Stimulated activated CD4-positive, alpha-beta T cell treated with anti-CD3 and anti-CD28 coated beads, Interleukin-15, amount 100 ng/mL, for 1 hour (primary cell): ENCODE data around the gene SENP7.
A peak's percentile ranks its signal among the peaks of the same experiment; 100 is the strongest.
"Not testable (repeated sequence)": the region's sequence is repeated elsewhere in the genome, so short reads cannot be mapped to it uniquely, and the experiment has no call there.

Source experiments
- DNase-seq, 2 donors: peaks; one replicate each; pipeline ENCODE4 v3.0.0-alpha.2; 2020; ENCODE audit warnings: low read depth in 1 of 2, low spot score in 1 of 2

Gene SENP7

GRCh38 chr3:101512646-101513418 lies at the start of gene SENP7:
TSS of gene SENP7 (minus strand) at chr3:101513212. CDS start at chr3:101513130, 82 bp downstream.
- DNase-seq: peak; percentile 56 to 57

DNA sequence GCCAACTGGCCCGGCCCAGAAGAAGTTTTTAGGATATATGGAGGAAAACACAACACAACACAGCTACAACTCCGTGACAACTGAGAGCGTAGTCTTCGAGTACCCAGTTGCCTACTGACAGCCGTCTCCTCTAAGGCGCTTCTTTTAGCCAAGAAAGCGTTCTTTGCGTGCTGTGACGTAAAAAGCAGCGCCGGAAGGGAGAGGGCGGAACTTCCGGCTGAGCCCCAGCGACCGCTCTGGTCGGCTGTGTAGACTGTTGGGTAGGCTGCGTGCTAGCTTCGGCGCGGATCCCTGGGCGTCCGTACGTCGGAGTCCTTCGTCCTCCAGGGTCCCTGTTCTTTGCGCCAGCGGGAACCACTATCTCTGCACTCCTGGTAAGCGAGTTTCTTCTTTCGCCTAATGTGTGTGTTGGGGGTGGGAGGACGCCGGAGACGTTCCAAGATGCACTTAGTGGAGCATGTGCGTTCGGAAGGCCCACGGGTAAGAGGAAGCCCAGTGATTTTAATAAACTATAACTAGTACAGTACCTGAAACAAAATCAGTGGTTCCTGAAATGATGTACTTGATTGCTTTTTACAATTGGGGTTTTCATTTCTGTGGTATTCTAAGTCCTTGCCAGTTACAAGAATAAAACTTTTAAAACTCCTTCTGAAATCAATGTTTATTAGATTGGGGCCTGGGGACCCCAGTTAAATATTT lies 48.8 kb upstream of the SENP7 start, which contains the start of gene TRMT10C:
TRMT10C (plus strand) TSS at position 239 of the 699 bp plus-strand sequence. CDS start 2,914 bp downstream, outside the sequence.
- DNase-seq: peak; percentile 72 to 83

GRCh38 chr3:101556064-101556463 lies 43.1 kb upstream of the SENP7 start:
- DNase-seq: no peak

- DNase-seq: not testable (repeated sequence)
These were observed 40.4 kb upstream of the SENP7 start for GRCh38 chr3:101553381-101553780.

- not testable (repeated sequence) for DNase-seq
These were observed 38.5 kb upstream of the SENP7 start for GRCh38 chr3:101551359-101552081.

- no peak for DNase-seq
These were observed 36.5 kb upstream of the SENP7 start for GRCh38 chr3:101549473-101549872.

- DNase-seq: no peak
These were observed 35.6 kb upstream of the SENP7 start for GRCh38 chr3:101548527-101549105.

DNA sequence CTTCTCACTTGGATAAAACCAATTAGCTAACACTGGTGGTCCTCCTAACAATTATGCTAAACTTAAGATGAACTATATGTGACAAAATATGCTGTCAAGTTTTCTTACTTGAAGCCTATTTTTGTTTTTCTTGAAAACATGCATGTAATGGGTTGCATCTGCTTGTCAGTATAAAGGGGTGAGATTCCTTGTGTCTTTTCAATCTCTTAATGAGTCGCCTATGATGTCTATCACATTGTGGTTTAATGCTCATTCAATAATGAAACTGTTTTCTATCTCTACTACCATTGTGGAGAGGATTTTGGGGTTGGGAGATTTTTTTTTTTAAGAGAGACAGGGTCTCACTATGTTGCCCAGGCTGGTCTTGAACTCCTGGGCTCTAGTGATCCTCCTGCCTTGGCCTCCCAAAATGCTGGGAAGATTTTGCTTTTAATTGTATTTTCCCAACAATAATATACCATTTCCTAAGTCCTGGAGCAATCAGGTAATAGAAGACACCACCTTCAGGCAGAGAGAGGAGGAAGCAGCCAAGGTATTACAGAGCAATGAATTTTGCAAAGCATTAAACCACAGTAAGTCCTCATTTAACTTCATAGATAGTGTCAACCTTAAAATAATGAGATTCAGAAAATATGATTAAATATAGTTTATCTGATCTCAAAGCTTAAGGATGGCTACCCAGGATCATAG lies 31.3 kb upstream of the SENP7 start:
- no peak for DNase-seq

- no peak for DNase-seq
These were observed 29.9 kb upstream of the SENP7 start for GRCh38 chr3:101542957-101543356.

DNA sequence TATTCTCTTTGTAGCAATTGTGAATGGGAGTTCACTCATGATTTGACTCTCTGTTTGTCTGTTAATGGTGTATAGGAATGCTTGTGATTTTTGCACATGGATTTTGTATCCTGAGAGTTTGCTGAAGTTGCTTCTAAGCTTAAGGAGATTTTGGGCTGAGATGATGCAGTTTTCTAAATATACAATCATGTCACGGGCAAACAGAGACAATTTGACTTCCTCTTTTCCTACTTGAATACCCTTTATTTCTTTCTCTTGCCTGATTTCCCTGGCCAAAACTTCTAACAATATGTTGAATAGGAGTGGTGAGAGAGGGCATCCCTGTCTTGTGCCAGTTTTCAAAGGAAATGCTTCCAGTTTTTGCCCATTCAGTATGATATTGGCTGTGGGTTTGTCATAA lies 23.9 kb upstream of the SENP7 start:
- not testable (repeated sequence) for DNase-seq

GRCh38 chr3:101536266-101536665 lies 23.3 kb upstream of the SENP7 start:
- no peak for DNase-seq

GRCh38 chr3:101535221-101535620 lies 22.2 kb upstream of the SENP7 start:
- no peak for DNase-seq

GRCh38 chr3:101533603-101533968 lies 20.6 kb upstream of the SENP7 start:
- DNase-seq: no peak

DNA sequence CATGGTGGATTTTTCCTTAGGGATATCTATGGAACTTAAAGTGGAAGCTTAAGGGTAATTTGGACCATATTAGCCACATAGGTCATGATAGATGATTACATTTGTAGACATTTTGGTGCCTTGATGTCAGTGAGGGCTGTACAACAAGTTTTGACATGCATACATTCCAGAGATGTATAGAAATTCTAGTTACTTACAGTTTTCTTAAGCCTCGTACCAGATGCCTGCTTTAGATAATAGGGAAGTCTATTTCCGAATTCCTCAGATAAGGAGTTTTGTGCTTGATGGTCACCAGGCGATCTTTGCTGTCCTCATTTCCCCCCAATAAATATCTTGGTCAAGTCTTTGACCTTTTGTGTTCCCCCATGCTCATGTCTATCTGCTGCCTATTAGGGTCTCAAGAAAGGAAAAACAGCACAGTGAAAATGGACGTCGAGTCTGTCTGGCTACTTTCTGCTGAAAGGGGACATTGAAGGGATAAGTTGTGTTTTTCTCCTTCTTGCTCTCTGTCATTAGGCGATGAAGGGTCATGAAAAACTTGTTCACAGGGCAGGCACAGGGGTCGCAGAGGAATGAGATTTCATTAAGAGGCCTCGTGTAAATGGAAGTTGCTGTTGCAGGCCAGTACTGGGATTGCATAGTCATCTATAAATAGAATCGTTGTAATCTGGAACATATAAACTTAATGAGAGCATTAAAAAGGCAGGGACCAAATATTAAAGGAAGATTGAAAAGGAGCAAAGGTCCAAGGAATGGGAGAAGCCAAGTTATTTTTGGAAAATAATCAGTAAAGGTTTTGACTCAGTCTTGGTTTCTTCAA lies 20.0 kb upstream of the SENP7 start:
- no peak for DNase-seq

DNA sequence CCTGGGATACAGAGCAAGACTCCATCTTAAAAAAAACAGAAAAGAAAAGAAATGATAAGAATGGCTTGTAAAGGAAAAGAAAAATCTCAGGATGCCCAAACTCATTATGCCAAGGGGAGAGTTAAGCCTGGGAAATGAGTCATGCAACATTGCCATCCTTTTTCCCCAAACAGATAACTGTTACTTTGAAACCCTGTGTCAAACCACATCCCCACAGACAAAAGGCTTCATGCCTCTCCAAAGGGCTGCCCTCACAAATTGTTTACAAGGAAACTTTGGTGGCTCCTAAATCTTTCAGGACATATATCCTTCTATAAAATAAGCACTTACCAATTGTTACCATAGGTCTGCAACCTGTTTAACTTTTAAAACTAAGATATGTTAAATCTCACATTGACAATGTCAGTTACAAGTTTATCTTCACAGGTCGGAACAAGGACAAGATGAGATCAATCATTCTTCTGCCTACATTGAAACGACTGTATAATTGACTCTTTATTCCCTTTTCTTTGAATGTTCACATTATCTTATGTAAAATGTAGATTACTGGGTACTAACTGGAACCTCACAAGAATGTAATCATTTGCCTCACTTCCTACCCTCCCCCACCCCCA lies 18.6 kb upstream of the SENP7 start:
- no peak for DNase-seq

- DNase-seq: no peak
These were observed 17.7 kb upstream of the SENP7 start for GRCh38 chr3:101530686-101531047.

DNA sequence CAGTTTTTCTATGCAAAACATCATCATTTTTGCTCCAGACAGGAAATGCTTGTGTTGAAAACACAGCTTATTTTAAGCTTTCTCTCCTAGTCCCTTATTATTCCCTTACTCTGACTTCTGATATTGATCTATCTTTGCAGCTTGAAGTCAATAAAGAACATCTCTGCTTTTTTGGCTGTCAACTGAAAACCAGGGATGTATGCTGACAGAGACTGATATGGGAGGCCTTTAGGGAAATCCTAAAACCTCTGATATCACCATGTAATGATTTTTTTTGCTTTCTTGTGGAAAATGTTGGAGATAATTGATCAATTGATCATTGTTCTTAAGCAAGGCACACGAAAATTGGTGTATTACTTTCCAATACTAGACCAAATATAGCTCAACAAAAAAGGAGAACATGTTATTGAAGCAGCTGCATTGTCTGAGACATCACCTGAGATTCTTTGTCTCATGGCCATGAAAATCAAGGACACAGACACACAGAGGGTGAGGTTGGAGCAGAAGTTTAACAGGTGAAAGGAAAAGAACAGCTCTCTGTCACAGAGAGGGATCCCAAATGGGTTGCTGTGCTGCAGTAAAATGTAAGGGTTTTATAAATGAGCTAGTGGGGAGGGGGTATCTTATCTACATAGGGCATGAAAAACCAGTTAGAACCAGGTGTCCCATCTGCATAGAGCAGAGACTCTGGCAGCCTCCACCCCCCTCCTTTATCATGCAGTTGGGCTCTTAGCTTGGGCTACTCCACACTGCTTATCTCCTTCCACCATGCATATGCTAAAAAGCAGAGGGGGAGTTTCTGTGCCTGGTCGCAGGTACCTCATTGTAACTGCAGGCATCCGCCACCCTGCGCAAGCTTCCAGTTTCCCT lies 17.0 kb upstream of the SENP7 start:
- no peak for DNase-seq

GRCh38 chr3:101527906-101528305 lies 14.9 kb upstream of the SENP7 start:
- no peak for DNase-seq

DNA sequence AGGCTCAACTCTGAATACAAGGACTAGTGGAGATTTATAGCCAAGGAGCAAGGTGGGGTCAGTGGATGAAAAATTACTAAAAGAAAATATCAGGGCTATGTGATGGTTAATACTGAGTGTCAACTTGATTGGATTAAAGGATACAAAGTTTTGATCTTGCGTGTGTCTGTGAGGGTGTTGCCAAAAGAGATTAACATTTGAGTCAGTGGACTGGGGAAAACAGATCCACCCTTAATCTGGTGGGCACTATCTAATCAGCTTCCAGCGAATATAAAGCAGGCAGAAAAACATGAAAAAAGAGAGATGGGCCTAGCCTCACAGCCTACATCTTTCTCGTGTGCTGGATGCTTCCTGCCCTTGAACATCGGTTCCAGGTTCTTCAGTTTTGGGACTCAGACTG lies 14.4 kb upstream of the SENP7 start:
- DNase-seq: no peak
